Measurements from ENCODE around the gene BNC2. TPM values are rescaled to one million over a fixed set of nuclear protein-coding genes. Genes with fewer than 3 reads are reported as not detected.

BNC2 gene
- total RNA-seq, 1 experiment from 2014 or later, result 16.1 TPM

- peaks cover 11% of the 10 kb centered on the region for H3K4me1 ChIP-seq
- no peaks in the 10 kb centered on the region for H3K27me3 ChIP-seq
- DNase-seq, result peak in 1 of 2 experiments; percentile 5
- no peak overlapping the region for H3K27ac ChIP-seq
- H3K36me3 ChIP-seq, result no peaks in the 10 kb centered on the region
- H3K9me3 ChIP-seq (replicated peaks), result no peaks in the 10 kb centered on the region
- no peak overlapping the region for H3K4me3 ChIP-seq
Observed at GRCh38 chr9:16367605-16368231, 502.8 kb downstream of the BNC2 start.

- H3K4me1 ChIP-seq, result peaks cover 8% of the 10 kb centered on the region
- no peak overlapping the region for H3K4me3 ChIP-seq
- no peaks in the 10 kb centered on the region for H3K36me3 ChIP-seq
- H3K9me3 ChIP-seq (replicated peaks), result no peaks in the 10 kb centered on the region
- DNase-seq, result no peak
- no peak overlapping the region for H3K27ac ChIP-seq
- H3K27me3 ChIP-seq, result no peaks in the 10 kb centered on the region
Observed at GRCh38 chr9:16364347-16364746, 506.1 kb downstream of the BNC2 start.

GRCh38 chr9:16363916-16364315 is 506.6 kb downstream of the BNC2 start:
- no peaks in the 10 kb centered on the region for H3K27me3 ChIP-seq
- peaks cover 8% of the 10 kb centered on the region for H3K4me1 ChIP-seq
- no peaks in the 10 kb centered on the region for H3K36me3 ChIP-seq
- no peak for DNase-seq
- H3K9me3 ChIP-seq (replicated peaks), result no peaks in the 10 kb centered on the region
- H3K27ac ChIP-seq, result no peak overlapping the region
- H3K4me3 ChIP-seq, result no peak overlapping the region

GRCh38 chr9:16363073-16363781 is 507.2 kb downstream of the BNC2 start:
- Histone ChIP-seq H3K36me3 (no peaks in the 10 kb centered on the region), H3K27me3 (no peaks in the 10 kb centered on the region), H3K4me1 (peaks cover 7% of the 10 kb centered on the region), H3K27ac (no peak overlapping the region), H3K4me3 (no peak overlapping the region), H3K9me3 (replicated peaks) (no peaks in the 10 kb centered on the region)
- no peak for DNase-seq

- Histone ChIP-seq H3K4me1 (no peaks in the 10 kb centered on the region), H3K27me3 (no peaks in the 10 kb centered on the region), H3K9me3 (replicated peaks) (no peaks in the 10 kb centered on the region), H3K27ac (no peak overlapping the region), H3K36me3 (no peaks in the 10 kb centered on the region), H3K4me3 (no peak overlapping the region)
- DNase-seq, result no peak
Observed at GRCh38 chr9:16361939-16362338, 508.5 kb downstream of the BNC2 start.

GRCh38 chr9:16361118-16361517 is 509.4 kb downstream of the BNC2 start:
- Histone ChIP-seq H3K36me3 (no peaks in the 10 kb centered on the region), H3K4me1 (no peaks in the 10 kb centered on the region), H3K4me3 (no peak overlapping the region), H3K27ac (no peak overlapping the region), H3K9me3 (replicated peaks) (no peaks in the 10 kb centered on the region), H3K27me3 (no peaks in the 10 kb centered on the region)
- no peak for DNase-seq

- H3K27me3 ChIP-seq, result no peaks in the 10 kb centered on the region
- H3K4me3 ChIP-seq, result no peak overlapping the region
- no peaks in the 10 kb centered on the region for H3K36me3 ChIP-seq
- H3K4me1 ChIP-seq, result no peaks in the 10 kb centered on the region
- no peak for DNase-seq
- H3K9me3 ChIP-seq (replicated peaks), result no peaks in the 10 kb centered on the region
- no peak overlapping the region for H3K27ac ChIP-seq
Observed at GRCh38 chr9:16360247-16360646, 510.2 kb downstream of the BNC2 start.
